GM10266 (cell line): Measurements from ENCODE around the gene TMPRSS11E.

ENCODE experiments used
- DNase-seq: peaks from one replicate; pipeline ENCODE4 v3.0.0; 2012; ENCODE audit errors: extremely low spot score
- TF ChIP-seq, protein P1 (sequence below): IDR thresholded peaks from 2 replicates; pipeline ENCODE4 v1.5.1; 2012; ENCODE audit warnings: mild to moderate bottlenecking, low read depth; ENCODE audit not compliant: control insufficient read depth, insufficient read depth; ENCODE audit errors: missing control alignments

The TMPRSS11E gene

GRCh38 chr4:68463796-68464195, 16.5 kb downstream of the TMPRSS11E start:
- TF ChIP-seq, protein P1, sequence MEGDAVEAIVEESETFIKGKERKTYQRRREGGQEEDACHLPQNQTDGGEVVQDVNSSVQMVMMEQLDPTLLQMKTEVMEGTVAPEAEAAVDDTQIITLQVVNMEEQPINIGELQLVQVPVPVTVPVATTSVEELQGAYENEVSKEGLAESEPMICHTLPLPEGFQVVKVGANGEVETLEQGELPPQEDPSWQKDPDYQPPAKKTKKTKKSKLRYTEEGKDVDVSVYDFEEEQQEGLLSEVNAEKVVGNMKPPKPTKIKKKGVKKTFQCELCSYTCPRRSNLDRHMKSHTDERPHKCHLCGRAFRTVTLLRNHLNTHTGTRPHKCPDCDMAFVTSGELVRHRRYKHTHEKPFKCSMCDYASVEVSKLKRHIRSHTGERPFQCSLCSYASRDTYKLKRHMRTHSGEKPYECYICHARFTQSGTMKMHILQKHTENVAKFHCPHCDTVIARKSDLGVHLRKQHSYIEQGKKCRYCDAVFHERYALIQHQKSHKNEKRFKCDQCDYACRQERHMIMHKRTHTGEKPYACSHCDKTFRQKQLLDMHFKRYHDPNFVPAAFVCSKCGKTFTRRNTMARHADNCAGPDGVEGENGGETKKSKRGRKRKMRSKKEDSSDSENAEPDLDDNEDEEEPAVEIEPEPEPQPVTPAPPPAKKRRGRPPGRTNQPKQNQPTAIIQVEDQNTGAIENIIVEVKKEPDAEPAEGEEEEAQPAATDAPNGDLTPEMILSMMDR: no peak
- DNase-seq: no peak

GRCh38 chr4:68465058-68465457, 17.8 kb downstream of the TMPRSS11E start:
- TF ChIP-seq, protein P1: no peak
- no peak for DNase-seq

- DNase-seq: no peak
- TF ChIP-seq, protein P1: no peak
These were observed 18.9 kb downstream of the TMPRSS11E start for GRCh38 chr4:68466185-68466584.

GRCh38 chr4:68466751-68467150, 19.5 kb downstream of the TMPRSS11E start:
- TF ChIP-seq, protein P1: no peak
- DNase-seq: no peak

DNA sequence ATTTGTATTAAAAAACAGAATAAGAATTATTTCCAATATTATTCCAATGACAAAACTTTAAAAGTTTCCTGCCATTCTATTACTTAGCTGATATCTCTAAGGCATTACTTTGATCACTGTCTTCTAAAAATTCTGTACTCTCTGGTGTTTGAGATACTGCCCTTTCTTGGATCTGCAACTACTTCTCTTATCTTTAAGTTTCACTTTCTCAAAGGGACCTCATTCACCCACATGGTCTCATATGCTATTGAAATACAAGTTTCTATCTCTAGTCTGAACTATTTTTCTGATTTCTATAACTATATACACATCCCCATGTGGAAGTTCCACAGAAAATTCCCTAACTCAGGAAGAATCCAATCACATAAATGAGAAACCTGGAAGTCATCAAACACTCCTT, 22.2 kb downstream of the TMPRSS11E start:
- DNase-seq: no peak
- TF ChIP-seq, protein P1: no peak

- DNase-seq: no peak
- TF ChIP-seq, protein P1: no peak
These were observed 28.9 kb downstream of the TMPRSS11E start for GRCh38 chr4:68476191-68476590.

GRCh38 chr4:68489338-68489737, 42.1 kb downstream of the TMPRSS11E start:
- TF ChIP-seq, protein P1: no peak

More at GRCh38 chr4:68489338-68489737, 42.1 kb downstream of the TMPRSS11E start:
- no peak for DNase-seq
